GM18867 (cell line): ENCODE results near the gene MVB12B.
"Not testable (repeated sequence)": the region's sequence is repeated elsewhere in the genome, so short reads cannot be mapped to it uniquely, and the experiment has no call there.

ENCODE experiments used
- ATAC-seq: cut with Tn5 transposase; IDR thresholded peaks from one replicate; pipeline ENCODE4 v1.9.1; 2021; ENCODE audit warnings: mild to moderate bottlenecking, moderate library complexity; ENCODE audit not compliant: unreplicated experiment

MVB12B gene, protein sequence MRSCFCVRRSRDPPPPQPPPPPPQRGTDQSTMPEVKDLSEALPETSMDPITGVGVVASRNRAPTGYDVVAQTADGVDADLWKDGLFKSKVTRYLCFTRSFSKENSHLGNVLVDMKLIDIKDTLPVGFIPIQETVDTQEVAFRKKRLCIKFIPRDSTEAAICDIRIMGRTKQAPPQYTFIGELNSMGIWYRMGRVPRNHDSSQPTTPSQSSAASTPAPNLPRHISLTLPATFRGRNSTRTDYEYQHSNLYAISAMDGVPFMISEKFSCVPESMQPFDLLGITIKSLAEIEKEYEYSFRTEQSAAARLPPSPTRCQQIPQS

DNA sequence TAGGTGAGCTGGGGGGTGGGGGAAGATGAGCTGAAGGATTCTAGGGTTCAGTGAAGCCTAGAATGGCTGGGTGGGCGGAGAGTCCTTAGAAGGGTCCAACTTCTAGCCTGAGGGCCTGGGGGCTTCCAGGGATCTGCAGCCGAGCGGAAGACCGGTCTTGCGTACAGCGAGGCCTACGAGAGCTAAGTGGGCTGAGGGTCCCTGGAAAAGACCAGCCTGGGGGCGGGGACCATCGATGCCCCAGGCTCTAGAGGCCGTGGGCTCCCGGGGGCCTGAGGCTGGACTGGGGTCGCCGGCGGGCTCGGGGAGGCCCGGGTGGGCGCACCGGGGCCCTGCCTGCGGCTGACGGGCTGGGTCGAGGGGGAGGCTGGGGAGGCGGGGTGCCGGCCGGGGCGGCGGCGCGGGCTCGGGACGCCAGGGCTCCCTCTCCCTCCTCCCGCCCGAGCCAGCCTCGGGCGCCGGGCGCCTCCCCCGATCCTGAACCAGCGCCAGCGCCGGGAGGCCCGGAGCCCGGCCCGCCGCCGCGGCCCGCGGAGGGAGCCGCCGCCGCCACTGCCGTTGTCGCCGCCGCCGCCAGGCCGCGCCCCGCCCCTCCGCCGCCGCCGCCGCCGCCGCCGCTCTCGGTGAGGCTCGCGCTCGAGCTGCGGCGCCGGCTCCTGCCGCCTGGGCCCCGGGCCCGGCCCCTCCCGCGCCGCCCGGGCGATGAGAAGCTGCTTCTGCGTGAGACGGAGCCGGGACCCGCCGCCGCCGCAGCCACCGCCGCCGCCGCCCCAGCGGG, at the start of gene MVB12B:
Gene MVB12B (plus strand): TSS at position 602 of the 778 bp plus-strand sequence. CDS start 101 bp downstream, at position 703.
- ATAC-seq = no peak

GRCh38 chr9:126283799-126284465, 42.7 kb upstream of the MVB12B start:
- ATAC-seq = no peak

GRCh38 chr9:126285652-126286051, 41.0 kb upstream of the MVB12B start:
- ATAC-seq = not testable (repeated sequence)

- ATAC-seq = no peak
Measured at GRCh38 chr9:126287166-126287866, 39.3 kb upstream of the MVB12B start.

DNA sequence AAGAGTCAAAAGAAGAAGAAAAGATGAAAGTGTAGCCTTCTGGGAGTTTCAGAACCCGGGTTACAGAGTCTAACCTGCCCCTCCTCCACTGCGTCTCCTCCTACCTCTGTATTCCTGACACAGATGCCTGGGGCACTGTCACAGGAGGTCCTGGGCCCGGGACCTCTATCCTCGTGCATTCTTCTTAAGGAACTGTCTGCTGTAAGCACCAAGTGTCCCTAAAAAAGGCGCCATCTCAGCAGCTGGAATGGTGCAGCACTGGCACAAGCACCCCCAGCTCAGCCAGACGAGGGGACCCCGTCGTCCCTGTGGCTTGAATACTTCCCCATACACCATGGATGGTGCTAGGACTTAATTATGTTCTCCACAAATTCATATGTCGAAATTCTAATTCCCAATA, 35.8 kb upstream of the MVB12B start:
- ATAC-seq = no peak

DNA sequence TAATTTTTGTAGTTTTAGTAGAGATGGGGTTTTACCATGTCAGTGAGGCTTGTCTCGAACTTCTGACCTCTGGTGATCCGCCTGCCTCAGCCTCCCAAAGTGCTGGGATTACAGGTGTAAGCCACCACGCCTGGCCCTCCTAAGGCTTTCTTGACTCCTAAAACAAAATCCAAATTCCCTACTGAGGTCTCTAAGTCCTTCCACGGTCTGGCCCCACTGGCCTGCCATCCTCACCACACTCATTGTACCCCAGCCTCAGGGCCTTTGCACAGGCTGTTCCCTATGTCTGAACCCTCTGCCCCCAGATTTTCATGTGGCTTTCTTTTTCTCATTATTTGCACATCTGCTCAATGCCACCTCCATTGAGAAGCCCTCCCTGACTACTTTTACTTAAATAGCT, 34.7 kb upstream of the MVB12B start:
- ATAC-seq = no peak

GRCh38 chr9:126292736-126293521, 33.7 kb upstream of the MVB12B start:
- no peak for ATAC-seq

DNA sequence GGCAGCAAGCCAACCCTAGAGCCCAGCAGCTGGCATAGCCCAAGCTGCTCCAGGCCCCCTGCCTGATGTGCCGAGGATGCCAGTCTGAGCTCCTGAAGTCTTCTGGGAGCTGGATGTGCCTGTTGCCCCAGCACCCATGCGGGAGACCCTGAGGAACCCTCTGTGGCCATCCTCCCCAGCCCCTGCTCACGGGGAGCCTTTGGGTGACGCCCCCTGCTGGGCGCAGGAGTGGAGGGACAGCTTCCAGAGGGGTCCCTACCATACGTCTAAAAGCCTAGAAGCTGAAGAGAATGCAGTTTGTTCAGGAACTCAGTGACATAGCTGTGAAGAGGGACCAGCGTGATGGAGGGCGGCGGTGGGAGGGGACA, 33.1 kb upstream of the MVB12B start:
- no peak for ATAC-seq

- ATAC-seq = no peak
Measured at GRCh38 chr9:126294331-126295081, 32.1 kb upstream of the MVB12B start.

GRCh38 chr9:126295082-126295477, 31.5 kb upstream of the MVB12B start:
- no peak for ATAC-seq

DNA sequence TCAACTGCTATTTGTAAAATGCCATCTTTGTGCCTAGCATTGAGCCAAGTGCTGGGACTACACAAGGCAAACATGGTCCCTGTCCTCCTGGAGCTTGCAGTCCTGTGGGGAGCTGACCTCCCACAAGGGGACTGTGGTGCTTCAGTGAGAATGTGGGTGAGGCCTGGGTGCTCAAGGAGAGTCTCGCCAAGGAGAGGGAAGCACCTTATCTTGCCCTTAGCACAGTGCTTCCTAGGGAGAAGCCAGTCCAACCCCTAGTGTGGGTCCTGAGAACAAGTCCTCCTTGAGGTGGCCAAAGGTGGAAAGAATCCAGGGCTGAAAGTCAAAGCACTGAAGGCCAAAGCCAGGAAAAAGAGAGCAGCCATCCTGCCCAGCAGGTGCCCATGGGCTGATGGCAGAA, 31.1 kb upstream of the MVB12B start:
- no peak for ATAC-seq

DNA sequence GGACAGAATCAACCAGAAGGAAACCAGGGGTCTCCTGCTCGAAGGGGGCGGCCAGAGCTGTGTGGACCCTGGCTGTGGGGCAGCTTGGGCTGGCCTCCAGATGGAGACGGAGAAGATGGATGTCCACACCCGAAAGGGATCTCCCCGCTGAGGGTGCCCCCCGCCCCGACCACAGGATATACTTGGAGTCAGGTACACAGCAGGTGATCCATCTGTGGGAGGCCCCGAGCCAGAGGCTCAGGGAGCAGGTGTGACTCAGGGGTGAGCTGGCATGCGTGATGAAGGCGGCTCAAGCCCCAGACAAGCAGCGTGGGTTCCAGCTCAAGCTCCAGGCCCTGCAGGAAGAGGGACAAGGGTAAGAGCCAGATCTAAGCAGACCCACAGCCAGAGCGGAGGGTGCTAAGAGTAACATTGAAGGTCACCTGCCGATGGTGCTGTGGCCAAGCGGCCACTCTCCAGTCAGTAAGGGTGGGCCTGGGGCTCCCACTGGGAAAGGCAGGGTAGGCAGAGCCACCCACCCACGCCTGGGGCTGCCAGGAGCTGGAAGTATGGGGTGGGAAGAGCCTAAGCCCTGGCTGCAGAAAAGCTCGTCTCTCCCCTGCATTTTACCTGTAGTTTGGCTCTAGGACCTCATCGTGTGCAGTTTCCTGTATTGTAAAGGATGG, 30.6 kb upstream of the MVB12B start:
- no peak for ATAC-seq

GRCh38 chr9:126296687-126297086, 29.9 kb upstream of the MVB12B start:
- no peak for ATAC-seq

GRCh38 chr9:126297661-126298060, 29.0 kb upstream of the MVB12B start:
- ATAC-seq = no peak

GRCh38 chr9:126298063-126298801, 28.4 kb upstream of the MVB12B start:
- no peak for ATAC-seq

DNA sequence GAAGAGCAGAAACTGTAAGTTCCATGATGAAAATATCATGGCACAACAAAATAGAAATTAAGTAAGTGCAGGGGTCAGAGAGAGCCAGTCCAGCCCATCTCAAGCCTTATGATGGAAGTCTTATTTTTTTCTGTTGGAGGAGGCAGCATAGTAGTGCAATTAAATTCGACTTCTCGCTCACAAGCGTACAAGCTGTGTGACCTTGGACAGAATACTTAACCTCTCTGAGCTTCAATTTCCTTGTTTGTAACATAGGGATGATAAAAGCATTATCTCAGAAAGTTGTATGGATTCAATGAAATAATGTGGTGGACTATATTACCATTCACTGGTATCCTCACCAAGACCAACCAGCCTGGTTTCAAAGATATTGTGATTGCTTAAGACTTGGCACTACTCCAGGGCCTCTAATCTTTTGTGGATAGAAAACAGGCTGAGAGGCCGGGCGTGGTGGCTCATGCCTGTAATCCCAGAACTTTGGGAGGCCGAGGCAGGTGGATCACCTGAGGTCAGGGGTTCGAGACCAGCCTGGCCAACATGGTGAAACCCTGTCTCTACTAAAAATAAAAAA, 26.8 kb upstream of the MVB12B start:
- no peak for ATAC-seq

DNA sequence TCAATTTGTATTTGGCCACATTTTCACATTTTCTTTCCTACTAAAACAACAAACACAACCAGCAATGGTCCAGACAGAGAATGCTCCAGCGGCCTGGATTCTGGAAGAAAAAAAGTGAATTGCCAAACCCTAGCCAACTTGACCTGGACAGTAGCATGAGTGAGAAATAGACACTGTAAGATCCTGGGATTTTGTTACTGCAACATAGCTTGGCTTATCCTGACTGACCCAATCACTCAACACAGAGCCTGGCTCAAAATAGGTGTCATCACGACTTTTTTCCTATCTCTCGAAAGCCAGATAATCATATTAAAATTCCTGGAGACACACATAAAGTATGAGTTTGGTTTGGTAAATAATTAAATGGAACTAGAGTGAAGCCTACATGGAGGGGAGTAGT, 25.4 kb upstream of the MVB12B start:
- ATAC-seq = no peak

DNA sequence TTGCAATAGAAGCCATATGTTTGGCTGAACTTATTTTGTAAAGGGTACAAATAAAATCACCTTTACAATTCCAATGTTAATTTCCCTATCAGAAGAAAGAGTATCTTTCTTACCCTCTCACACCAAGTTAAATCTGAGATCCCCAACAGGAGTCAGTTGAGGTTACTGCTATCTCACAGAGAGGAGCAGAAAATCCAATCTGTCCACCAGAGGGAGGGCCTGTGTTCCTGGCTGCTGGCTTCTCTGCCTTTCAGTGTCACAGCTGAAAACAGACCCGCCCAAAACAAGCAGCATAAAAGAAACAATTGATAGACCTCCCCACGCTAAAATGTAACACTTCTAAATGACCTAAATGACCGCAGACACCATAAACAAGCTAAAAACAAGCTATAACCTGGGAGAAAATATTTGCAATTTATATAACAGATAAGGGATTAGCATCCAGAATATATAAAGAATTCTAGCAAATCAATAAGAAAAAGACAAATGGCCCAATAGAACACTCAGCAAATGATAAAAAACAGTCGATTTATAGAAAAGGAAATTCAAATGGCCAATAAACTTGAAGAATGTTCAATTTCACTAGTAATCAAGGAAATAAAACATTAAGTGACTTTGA, 24.5 kb upstream of the MVB12B start:
- ATAC-seq = no peak
